A549 (cell line): ENCODE measurements around the gene PPP1R12C.

Experiments
- CEBPB ChIP-seq, 2 experiments: fragments of >200 bp in 1 of 2; sonication (Bioruptor Twin) in 1 of 2; formaldehyde crosslinking in 1 of 2; IDR thresholded peaks; 2 replicates each; pipeline ENCODE4 v1.6.1; 2012 to 2016
- TF ChIP-seq, protein P1 (sequence below): fragments of >200 bp; sonication (Bioruptor Twin); formaldehyde crosslinking; IDR thresholded peaks from 3 replicates; pipeline ENCODE4 v1.5.1; 2016

DNA sequence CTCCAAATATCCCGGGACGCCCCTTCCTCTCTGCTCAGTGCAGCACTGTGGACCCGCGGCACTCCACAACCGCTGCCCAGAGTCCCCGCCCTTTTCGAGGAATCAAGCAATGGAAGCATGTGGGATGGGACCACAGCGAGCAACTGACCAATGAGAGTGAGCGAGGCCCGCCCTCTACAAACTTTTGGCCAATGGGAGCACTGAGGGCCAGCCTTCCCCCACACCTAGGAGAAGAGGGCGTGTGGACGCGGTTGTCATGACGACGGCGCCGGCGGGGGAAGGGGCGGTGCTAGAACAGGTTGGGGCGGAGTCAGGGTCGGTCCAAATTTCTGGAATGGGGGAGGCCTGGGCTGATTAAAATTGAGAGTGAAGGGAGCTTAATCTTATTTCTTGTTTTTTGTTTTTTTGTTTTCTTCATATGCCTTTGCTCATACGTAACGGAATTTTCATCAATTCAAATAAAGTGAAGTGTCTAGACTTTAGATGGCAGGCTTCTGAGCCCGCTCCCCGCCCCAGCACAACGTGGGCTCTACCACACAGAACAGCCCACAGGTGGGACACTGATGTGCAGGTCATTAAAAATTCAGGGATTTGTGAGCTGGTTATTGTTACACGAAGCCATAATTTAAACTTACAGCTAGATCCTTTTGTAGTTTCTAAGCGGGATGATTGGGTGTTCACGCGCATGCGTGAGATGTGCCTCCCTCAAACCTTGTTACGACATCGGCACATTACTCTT lies 49.3 kb upstream of the PPP1R12C start, which contains the start of gene DNAAF3:
- peak in 1 of 2 experiments; percentile 79; a peak in 2 of 4 replicates for TF ChIP-seq CEBPB (IDR thresholded peaks at IDR 0.05)
- TF ChIP-seq, protein P1, sequence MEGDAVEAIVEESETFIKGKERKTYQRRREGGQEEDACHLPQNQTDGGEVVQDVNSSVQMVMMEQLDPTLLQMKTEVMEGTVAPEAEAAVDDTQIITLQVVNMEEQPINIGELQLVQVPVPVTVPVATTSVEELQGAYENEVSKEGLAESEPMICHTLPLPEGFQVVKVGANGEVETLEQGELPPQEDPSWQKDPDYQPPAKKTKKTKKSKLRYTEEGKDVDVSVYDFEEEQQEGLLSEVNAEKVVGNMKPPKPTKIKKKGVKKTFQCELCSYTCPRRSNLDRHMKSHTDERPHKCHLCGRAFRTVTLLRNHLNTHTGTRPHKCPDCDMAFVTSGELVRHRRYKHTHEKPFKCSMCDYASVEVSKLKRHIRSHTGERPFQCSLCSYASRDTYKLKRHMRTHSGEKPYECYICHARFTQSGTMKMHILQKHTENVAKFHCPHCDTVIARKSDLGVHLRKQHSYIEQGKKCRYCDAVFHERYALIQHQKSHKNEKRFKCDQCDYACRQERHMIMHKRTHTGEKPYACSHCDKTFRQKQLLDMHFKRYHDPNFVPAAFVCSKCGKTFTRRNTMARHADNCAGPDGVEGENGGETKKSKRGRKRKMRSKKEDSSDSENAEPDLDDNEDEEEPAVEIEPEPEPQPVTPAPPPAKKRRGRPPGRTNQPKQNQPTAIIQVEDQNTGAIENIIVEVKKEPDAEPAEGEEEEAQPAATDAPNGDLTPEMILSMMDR, result no peak
